Heart right ventricle (tissue), 16 donors: ENCODE results near the gene GBA2. TPM values are rescaled to one million over a fixed set of nuclear protein-coding genes. Genes with fewer than 3 reads are reported as not detected.

ENCODE experiments used
- ATAC-seq, 8 donors: fragments of 200-7000 bp; cut with Tn5 transposase; one replicate each; pipeline ENCODE4 v1.9.1; 2020; ENCODE audit warnings: mild to moderate bottlenecking in 8 of 8, moderate library complexity in 8 of 8, moderate number of reproducible peaks in 1 of 8
- DNase-seq, 2 donors: peaks; one replicate each; pipeline ENCODE4 v3.0.0-alpha.2; 2020
- H3K27ac ChIP-seq, 10 donors: fragments of 200-600 bp; sonication (generic) in 2 of 10; one replicate each; pipeline versions ENCODE4 v1.5.0 to v1.8.0; 2020 to 2022; ENCODE audit warnings: mild to moderate bottlenecking in 3 of 10
- H3K27me3 ChIP-seq, 7 donors: fragments of 200-600 bp; one replicate each; pipeline ENCODE4 v1.8.0; 2021 to 2022; ENCODE audit warnings: mild to moderate bottlenecking in 2 of 7
- H3K36me3 ChIP-seq, 9 donors: fragments of 200-600 bp; sonication (generic) in 1 of 9; one replicate each; pipeline versions ENCODE4 v1.5.0 to v1.8.0; 2020 to 2022; ENCODE audit warnings: mild to moderate bottlenecking in 2 of 9
- H3K4me1 ChIP-seq, 9 donors: fragments of 200-600 bp; sonication (generic) in 1 of 9; one replicate each; pipeline versions ENCODE4 v1.5.0 to v1.8.0; 2020 to 2022; ENCODE audit warnings: mild to moderate bottlenecking in 4 of 9
- H3K4me3 ChIP-seq, 10 donors: fragments of 200-600 bp; sonication (generic) in 2 of 10; one replicate each; pipeline versions ENCODE4 v1.5.0 to v1.8.0; 2020 to 2022; ENCODE audit warnings: mild to moderate bottlenecking in 7 of 10, moderate library complexity in 2 of 10
- H3K9me3 ChIP-seq, 11 donors: fragments of 200-600 bp in 10 of 11; sonication (generic) in 2 of 11; one replicate each; pipeline versions ENCODE4 v1.5.0 to v1.8.0; 2013 to 2022; ENCODE audit warnings: mild to moderate bottlenecking in 2 of 11, control low read depth in 1 of 11, moderate library complexity in 1 of 11
- WGBS, 2 donors: extraction: QIAGEN DNeasy Blood & Tissue Kit; methylation state at CpG; one replicate each; pipeline ENCODE4 v1.1.7; 2013; ENCODE audit warnings: inconsistent platforms in 1 of 2; 5-methylcytosine and 5-hydroxymethylcytosine counted together
- intact Hi-C, 10 donors: fragments of 100-400 bp; cut with DNase I; formaldehyde crosslinking; loops; one replicate each; pipeline versions ENCODE4 v1.11.1 to v1.14.2; 2022
- polyA plus RNA-seq, 2 donors: library from polyadenylated mRNA; stranded (reverse); fragments of 200-250 nt; gene quantifications; one replicate each; pipeline ENCODE4 v1.2.3, GENCODE V29; 2013
- total RNA-seq, 10 donors: library from RNA; stranded (reverse); fragmentation: NEBNext Ultra II Directional in 3 of 10; extraction: Animal tissue kit (Norgen Biotek cat#: 25700) in 3 of 10; gene quantifications; one replicate each; pipeline versions ENCODE4 v1.2.1 to v1.2.4, GENCODE V29; 2021 to 2023
- TF ChIP-seq, protein P1 (sequence below), 9 donors: fragments of 200-600 bp; sonication (generic) in 2 of 9; IDR thresholded peaks; one replicate each; pipeline versions ENCODE4 v1.5.0 to v1.8.0; 2021 to 2022; ENCODE audit warnings: antibody characterized with exemption in 9 of 9, mild to moderate bottlenecking in 5 of 9, moderate library complexity in 1 of 9
- donor health status: Arrhythmogenic right ventricular cardiomyopathy.
- donor health status: ischemic (EF 13 %, LVEDD 7.1; RV severe dilation, severe dysfunction).
- donor health status: healthy with polysubstance abuse.
- donor health status: DM: no; HTN: yes; CAD: no.
- donor health status: DM: no; HTN: no; CAD: no.
- donor health status: ischemic (EF 25% LVEDD 6.9; RV normal size, moderate dysfunction).
- donor health status: ischemic (EF 25% LVEDD 5.7; RV mildly dilated, moderate dysfunction).
- donor health status: healthy.
- donor health status: DM: yes; HTN: yes; CAD: no.
- donor health status: Ischemic cardiomyopathy.
- donor health status: ischemic (EF 35%, LVEDD 5.7; RV mildly dilated, moderate dysfunction).
- donor health status: nonischemic (EF 11% LVEDD 7.7; RV severe dilation, severe dysfunction).
- donor health status: DM: yes; HTN: yes; CAD: no.
- donor health status: PGD.
- donor health status: ischemic (EF 29% LVEDD 5.4; RV normal size, mild dysfunction).
- donor health status: nonischemic (EF 23%, LVEDD 6.1; RV moderate dilation, normal function).

The GBA2 gene
- total and polyA plus RNA-seq, 12 donors = 47.4 to 102 (median 79.5) TPM

DNA sequence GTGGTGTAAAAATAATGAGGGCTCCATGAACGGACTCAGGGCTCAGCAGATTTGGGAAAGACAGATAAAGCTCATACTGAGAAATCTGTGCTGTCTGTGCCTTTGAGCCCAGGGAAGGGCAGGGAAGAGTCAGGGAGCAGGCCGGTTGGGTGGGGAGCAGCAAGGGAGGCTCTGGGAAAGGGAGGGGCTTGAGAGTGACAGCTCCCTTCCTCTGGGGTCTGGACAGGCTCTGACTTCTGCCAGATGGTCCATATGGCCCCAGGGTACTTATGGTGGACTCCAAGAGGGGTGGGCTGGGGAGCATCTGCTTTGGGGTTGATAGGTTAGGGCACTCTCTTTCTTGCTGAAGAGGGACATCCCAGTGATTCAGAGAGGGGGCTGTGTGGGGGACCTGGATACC lies 44.4 kb upstream of the GBA2 start:
- WGBS, 2 donors = 51 to 64% methylated on average over 2 of the region's 2 CpGs
- DNase-seq (no peak), ATAC-seq (no peak)
- intact Hi-C loops = loop anchor here in 3 of 10 donors (5.0 to 10.0 kb wide), 2 partner anchors 34 to 231 kb away; partner anchors contain the start of genes FAM221B (in 3 of the 3) and TMEM8B (in 3 of the 3)
- Histone ChIP-seq H3K27me3 (peaks cover 0 to 7% (median 0%) of the 10 kb centered on the region in 7 donors), H3K27ac (peak overlapping the region in 2 of 10 donors; percentile 3 to 24), H3K36me3 (no peaks in the 10 kb centered on the region), H3K4me1 (peaks cover 16 to 47% (median 33%) of the 10 kb centered on the region in 9 donors), H3K9me3 (no peaks in the 10 kb centered on the region), H3K4me3 (peak overlapping the region in 3 of 10 donors; percentile 19 to 77 (median 71))
- TF ChIP-seq, protein P1, sequence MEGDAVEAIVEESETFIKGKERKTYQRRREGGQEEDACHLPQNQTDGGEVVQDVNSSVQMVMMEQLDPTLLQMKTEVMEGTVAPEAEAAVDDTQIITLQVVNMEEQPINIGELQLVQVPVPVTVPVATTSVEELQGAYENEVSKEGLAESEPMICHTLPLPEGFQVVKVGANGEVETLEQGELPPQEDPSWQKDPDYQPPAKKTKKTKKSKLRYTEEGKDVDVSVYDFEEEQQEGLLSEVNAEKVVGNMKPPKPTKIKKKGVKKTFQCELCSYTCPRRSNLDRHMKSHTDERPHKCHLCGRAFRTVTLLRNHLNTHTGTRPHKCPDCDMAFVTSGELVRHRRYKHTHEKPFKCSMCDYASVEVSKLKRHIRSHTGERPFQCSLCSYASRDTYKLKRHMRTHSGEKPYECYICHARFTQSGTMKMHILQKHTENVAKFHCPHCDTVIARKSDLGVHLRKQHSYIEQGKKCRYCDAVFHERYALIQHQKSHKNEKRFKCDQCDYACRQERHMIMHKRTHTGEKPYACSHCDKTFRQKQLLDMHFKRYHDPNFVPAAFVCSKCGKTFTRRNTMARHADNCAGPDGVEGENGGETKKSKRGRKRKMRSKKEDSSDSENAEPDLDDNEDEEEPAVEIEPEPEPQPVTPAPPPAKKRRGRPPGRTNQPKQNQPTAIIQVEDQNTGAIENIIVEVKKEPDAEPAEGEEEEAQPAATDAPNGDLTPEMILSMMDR (IDR thresholded peaks at IDR 0.05) = no peak

DNA sequence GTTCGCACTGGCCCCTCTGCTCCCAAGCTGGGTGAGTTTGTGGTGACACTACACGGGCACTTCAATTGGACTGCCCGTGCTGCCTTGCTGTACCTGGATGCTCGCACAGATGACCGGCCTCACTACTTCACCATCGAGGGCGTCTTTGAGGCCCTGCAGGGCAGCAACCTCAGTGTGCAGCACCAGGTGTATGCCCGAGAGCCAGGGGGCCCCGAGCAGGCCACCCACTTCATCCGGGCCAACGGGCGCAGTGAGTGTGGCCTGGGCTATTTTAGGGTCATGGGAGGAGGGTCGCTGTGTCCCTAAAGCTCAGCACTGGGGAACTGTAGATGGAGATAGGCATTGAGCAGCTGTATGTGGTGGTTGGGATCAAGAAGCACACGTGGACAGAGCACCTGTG lies 43.8 kb upstream of the GBA2 start:
- Histone ChIP-seq H3K27ac (peak overlapping the region in 1 of 10 donors; percentile 3), H3K36me3 (no peaks in the 10 kb centered on the region), H3K4me3 (peak overlapping the region in 4 of 10 donors; percentile 70 to 78 (median 74)), H3K4me1 (peaks cover 16 to 47% (median 33%) of the 10 kb centered on the region in 9 donors), H3K27me3 (peaks cover 0 to 7% (median 0%) of the 10 kb centered on the region in 7 donors), H3K9me3 (no peaks in the 10 kb centered on the region)
- no peak for ATAC-seq
- WGBS, 2 donors = 87 to 89% methylated on average over 14 of the region's 14 CpGs
- no peak for DNase-seq
- TF ChIP-seq, protein P1 (IDR thresholded peaks at IDR 0.05) = no peak
- intact Hi-C loops = loop anchor here in 3 of 10 donors (5.0 to 10.0 kb wide), 2 partner anchors 34 to 232 kb away; partner anchors contain the start of genes FAM221B (in 3 of the 3) and TMEM8B (in 3 of the 3)

DNA sequence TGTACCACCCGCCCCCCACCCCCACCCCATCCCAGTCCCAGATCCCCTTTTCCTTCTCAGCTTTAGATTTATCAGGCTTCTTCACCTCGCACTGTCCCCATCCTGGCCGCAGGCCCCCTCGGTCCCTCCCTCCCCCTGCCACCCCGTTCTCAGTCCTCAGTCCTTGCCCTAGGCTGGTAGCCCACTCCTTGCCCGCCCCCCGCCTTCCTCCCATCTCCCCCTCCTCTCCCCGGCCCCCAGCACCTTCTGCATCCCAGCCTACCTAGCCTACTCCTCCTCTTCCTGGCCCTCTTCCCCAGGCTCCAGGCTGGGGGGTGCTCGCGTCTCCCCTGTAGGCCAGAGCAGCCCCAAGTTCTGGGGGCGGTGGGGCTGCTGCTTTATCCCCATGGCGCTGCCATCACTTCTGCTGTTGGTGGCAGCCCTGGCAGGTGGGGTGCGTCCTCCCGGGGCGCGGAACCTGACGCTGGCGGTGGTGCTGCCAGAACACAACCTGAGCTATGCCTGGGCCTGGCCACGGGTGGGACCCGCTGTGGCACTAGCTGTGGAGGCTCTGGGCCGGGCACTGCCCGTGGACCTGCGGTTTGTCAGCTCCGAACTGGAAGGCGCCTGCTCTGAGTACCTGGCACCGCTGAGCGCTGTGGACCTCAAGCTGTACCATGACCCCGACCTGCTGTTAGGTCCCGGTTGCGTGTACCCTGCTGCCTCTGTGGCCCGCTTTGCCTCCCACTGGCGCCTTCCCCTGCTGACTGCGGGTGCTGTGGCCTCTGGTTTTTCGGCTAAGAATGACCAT lies 43.2 kb upstream of the GBA2 start:
- Histone ChIP-seq H3K36me3 (no peaks in the 10 kb centered on the region), H3K4me3 (peak overlapping the region; percentile 38 to 78 (median 69)), H3K4me1 (peaks cover 16 to 47% (median 33%) of the 10 kb centered on the region in 9 donors), H3K27me3 (peaks cover 0 to 7% (median 0%) of the 10 kb centered on the region in 7 donors), H3K27ac (peak overlapping the region in 9 of 10 donors; percentile 78 to 90 (median 83)), H3K9me3 (no peaks in the 10 kb centered on the region)
- WGBS, 2 donors = 78 to 82% methylated on average over 33 to 34 of the region's 34 CpGs
- ATAC-seq (peak in 1 of 8 donors; percentile 24), DNase-seq (no peak)
- intact Hi-C loops = loop anchor here in 3 of 10 donors (5.0 to 10.0 kb wide), 2 partner anchors 35 to 233 kb away; partner anchors contain the start of genes FAM221B (in 3 of the 3) and TMEM8B (in 3 of the 3)
- TF ChIP-seq, protein P1 (IDR thresholded peaks at IDR 0.05) = no peak

DNA sequence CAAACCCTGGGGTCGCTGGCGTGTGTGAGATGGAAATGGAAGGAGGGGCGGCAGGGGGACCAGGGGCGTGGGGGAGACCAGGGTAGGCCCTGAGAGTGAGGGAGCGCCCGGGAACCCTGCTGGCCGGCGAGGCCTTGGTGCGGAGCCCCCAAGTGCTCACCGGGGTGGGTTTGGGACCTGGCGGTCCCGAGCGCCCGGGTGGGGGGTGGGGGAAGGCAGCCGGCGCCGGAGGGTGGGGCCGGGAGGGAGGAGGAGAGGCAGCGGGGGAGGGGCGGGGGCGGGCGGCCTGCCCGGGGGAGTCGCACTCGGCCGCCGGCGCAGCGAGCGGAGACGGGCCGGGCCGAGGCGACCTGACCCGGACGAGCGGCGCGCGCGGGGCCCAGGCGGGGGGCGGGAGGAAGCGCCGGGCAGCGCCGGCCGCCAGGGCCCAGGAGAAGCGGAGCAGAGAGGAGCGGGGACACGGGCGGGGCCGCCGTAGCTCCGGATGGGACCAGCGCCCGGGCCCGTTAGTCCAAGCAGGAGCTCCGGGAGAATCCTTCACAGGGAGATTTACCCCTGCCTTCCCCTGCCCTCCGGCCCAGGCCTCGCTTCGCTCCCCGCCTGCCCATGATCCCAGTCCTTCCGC lies 42.4 kb upstream of the GBA2 start, which contains the start of gene NPR2:
Gene NPR2, plus strand, starts transcription at position 295 of the 625 bp plus-strand sequence. CDS start 818 bp downstream, outside the sequence.
- H3K4me1 ChIP-seq = peaks cover 16 to 47% (median 33%) of the 10 kb centered on the region in 9 donors
- no peaks in the 10 kb centered on the region for H3K9me3 ChIP-seq
- intact Hi-C loops = loop anchor here in 9 of 10 donors (1.0 to 10.0 kb wide), 8 partner anchors 21 to 233 kb away; partner anchors contain the start of genes FAM221B (in 3 of the 9), TMEM8B (in 3 of the 9) and SPAG8 (in 1 of the 9)
- peak; percentile 58 to 79 (median 71) for ATAC-seq
- peak within 1 kb of the TSS; percentile 38 to 78 (median 69) for H3K4me3 ChIP-seq
- peaks cover 0 to 7% (median 0%) of the 10 kb centered on the region in 7 donors for H3K27me3 ChIP-seq
- WGBS, 2 donors = 4 to 5% methylated on average over 26 to 64 of the region's 64 CpGs
- DNase-seq = peak; percentile 30 to 70
- TF ChIP-seq, protein P1 (IDR thresholded peaks at IDR 0.05) = peak in 1 of 9 donors; percentile 9
- H3K36me3 ChIP-seq = no peaks in the 10 kb centered on the region
- peak within 1 kb of the TSS; percentile 63 to 90 (median 82) for H3K27ac ChIP-seq
